Mucosa of rectum (tissue), 2 donors: ENCODE results near the gene ENKUR.
A peak's percentile ranks its signal among the peaks of the same experiment; 100 is the strongest.
"Not testable (repeated sequence)": the region's sequence is repeated elsewhere in the genome, so short reads cannot be mapped to it uniquely, and the experiment has no call there.

Source experiments
- H3K27ac ChIP-seq, 2 donors: one replicate each; pipeline ENCODE4 v1.7.0; 2013; ENCODE audit warnings: inconsistent platforms in 2 of 2, low read depth in 2 of 2, low read length in 2 of 2
- H3K27me3 ChIP-seq, 2 donors: one replicate each; pipeline ENCODE4 v1.7.0; 2013; ENCODE audit warnings: low read length in 2 of 2; ENCODE audit not compliant: control insufficient read depth in 2 of 2, insufficient read depth in 2 of 2
- H3K36me3 ChIP-seq, 2 donors: one replicate each; pipeline ENCODE4 v1.7.0; 2013; ENCODE audit warnings: low read length in 2 of 2; ENCODE audit not compliant: control insufficient read depth in 2 of 2, insufficient read depth in 2 of 2
- H3K4me1 ChIP-seq, 2 donors: one replicate each; pipeline ENCODE4 v1.7.0; 2013; ENCODE audit warnings: low read length in 2 of 2, mild to moderate bottlenecking in 1 of 2; ENCODE audit not compliant: control insufficient read depth in 2 of 2, insufficient read depth in 2 of 2
- H3K4me3 ChIP-seq, 2 donors: one replicate each; pipeline ENCODE4 v1.7.0; 2013; ENCODE audit warnings: low read length in 2 of 2
- H3K9ac ChIP-seq, 2 donors: one replicate each; pipeline ENCODE4 v1.7.0; 2013; ENCODE audit warnings: low read length in 2 of 2, low read depth in 1 of 2, mild to moderate bottlenecking in 1 of 2
- H3K9me3 ChIP-seq, 2 donors: one replicate each; pipeline ENCODE4 v1.7.0; 2013; ENCODE audit warnings: low read length in 2 of 2; ENCODE audit not compliant: control insufficient read depth in 2 of 2
- donor health status: healthy.
- donor health status: Normal muscosa, but diverticular disease.

The ENKUR gene

DNA sequence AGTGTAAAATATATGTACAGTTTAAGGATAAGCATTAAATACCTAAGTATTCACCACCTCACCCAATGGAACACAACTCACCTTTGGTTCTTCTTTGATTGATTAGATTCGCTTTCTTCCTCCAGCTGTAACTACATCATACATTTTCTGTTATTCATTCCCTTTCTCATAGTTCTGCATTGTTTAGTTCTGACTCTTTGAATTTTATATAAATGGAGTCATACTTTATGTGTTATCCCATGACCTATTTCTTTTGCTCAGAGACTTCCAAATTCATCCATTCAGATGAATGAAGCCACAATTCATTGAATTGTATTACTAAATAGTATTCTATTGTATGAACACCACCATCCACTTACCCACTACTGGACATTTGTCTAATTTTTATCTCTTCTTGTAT is 12.8 kb upstream of the ENKUR start:
- Histone ChIP-seq H3K4me3 (no peak overlapping the region), H3K9me3 (no peaks in the 10 kb centered on the region), H3K4me1 (no peaks in the 10 kb centered on the region), H3K27ac (no peak overlapping the region), H3K36me3 (no peaks in the 10 kb centered on the region), H3K9ac (no peak overlapping the region), H3K27me3 (no peaks in the 10 kb centered on the region)

DNA sequence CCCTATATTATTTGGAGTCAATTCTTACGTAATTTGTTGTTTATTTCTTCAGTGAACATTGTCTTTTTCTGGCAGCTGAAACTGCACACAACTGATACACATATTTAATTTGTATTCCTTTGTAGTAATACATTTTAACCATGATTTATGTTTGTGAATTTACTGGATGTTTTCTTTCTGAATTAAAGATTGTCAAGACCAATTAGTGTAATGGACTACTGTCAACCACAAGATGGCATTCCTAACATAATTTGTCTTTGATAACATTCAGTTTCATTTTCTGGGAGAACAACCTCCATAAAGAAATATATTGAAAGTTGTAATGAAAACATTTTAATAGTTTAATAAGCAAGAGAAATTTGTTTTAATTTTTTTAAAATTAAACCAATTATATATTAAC is 10.5 kb upstream of the ENKUR start:
- Histone ChIP-seq H3K4me3 (no peak overlapping the region), H3K36me3 (no peaks in the 10 kb centered on the region), H3K9ac (no peak overlapping the region), H3K27me3 (no peaks in the 10 kb centered on the region), H3K4me1 (no peaks in the 10 kb centered on the region), H3K27ac (no peak overlapping the region), H3K9me3 (no peaks in the 10 kb centered on the region)

DNA sequence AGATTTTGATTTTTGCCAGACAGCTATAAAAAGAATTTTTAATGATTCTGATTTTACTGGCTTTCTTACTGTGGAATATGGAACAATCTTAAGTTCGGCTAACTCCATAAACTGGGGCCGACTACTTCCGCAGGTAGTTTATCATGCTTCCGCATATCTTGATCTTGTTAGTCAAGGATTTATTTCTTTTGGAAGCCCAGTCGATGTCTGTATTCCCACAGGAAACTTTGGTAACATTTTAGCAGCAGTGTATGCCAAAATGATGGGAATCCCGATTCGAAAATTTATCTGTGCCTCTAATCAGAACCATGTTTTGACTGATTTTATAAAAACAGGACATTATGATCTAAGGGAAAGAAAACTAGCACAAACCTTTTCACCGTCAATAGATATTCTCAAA is 8.6 kb upstream of the ENKUR start:
- no peaks in the 10 kb centered on the region for H3K36me3 ChIP-seq
- H3K27ac ChIP-seq, result no peak overlapping the region
- no peaks in the 10 kb centered on the region for H3K27me3 ChIP-seq
- H3K4me3 ChIP-seq, result no peak overlapping the region
- no peaks in the 10 kb centered on the region for H3K4me1 ChIP-seq
- no peaks in the 10 kb centered on the region for H3K9me3 ChIP-seq
- H3K9ac ChIP-seq, result no peak overlapping the region

DNA sequence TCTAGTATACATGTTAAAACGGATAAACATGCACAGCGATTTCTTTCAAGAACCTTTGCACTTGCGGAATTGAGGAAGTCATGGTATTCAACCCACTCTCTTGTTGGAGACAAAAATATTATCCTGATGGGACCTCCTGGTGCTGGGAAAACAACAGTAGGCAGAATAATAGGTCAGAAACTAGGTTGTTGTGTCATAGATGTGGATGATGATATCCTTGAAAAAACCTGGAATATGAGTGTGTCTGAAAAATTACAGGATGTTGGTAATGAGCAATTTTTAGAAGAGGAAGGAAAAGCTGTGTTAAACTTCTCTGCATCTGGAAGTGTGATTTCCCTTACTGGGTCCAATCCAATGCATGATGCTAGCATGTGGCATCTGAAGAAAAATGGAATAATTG is 7.3 kb upstream of the ENKUR start:
- no peaks in the 10 kb centered on the region for H3K9me3 ChIP-seq
- H3K4me1 ChIP-seq, result no peaks in the 10 kb centered on the region
- no peak overlapping the region for H3K9ac ChIP-seq
- H3K27me3 ChIP-seq, result no peaks in the 10 kb centered on the region
- no peak overlapping the region for H3K4me3 ChIP-seq
- no peaks in the 10 kb centered on the region for H3K36me3 ChIP-seq
- no peak overlapping the region for H3K27ac ChIP-seq

DNA sequence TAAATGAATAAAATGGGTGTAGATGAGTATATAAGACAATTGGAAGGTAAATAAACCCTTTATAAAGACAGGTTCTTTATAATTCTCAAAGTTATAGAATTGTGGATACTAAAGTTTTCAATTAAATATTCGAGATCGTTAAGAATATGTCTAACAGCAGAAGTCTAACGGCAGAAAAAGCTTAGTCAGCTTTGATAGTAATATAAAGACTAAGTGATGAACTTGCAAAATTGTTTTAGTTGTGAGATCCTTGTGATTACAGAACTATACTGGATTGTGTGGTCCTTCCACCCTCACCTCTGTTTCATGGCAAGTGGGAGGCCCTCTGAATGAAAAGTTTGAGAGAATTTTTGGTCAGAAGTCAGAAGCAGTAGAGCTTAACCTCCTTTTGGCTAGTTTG is 2.7 kb upstream of the ENKUR start:
- Histone ChIP-seq H3K4me1 (peaks cover 8 to 12% of the 10 kb centered on the region in 2 donors), H3K4me3 (no peak overlapping the region), H3K9ac (no peak overlapping the region), H3K27me3 (no peaks in the 10 kb centered on the region), H3K9me3 (no peaks in the 10 kb centered on the region), H3K27ac (no peak overlapping the region), H3K36me3 (no peaks in the 10 kb centered on the region)

DNA sequence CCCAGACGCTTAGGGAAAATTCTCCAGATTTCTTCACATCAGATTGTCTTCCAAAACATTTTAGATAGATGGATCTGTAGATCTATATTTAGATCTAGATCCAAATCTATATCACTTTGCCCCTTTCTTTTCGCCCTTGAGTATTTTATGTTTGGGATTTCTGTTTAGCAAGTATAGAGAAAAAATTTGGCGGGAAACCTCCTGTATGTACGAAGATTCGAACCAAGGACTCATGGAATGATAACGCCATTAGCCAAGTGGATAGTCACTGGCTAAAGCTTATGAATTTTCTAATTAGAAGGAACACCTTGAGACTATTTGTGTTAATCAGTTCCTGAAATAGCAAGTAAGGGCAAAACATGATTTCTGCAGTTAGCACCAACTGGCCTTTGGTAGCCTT is 1.7 kb upstream of the ENKUR start:
- Histone ChIP-seq H3K4me3 (peak overlapping the region; percentile 95 to 100), H3K36me3 (no peaks in the 10 kb centered on the region), H3K9ac (peak overlapping the region; percentile 86 to 90)

DNA sequence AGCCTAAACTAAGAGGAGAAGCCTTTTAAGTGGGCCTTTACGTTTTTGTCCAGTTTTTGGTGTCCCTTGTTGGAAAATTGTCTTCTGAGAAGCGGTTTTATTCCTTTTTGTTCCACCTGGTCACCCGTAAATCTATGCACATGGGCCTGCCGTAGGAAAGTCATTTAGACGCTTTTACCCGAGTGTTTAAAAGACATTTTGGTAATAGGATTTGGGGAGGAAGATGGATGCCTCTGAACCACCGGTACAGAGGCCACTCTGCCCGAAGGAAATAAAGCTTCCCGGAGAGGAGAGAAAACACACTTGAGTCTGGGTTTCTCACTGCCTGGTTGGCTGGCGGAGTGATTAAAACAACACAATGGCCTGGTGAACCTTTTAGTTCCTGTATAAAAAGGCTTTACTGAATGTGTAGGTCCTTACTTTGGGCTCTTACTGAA is 1.2 kb upstream of the ENKUR start:
- Histone ChIP-seq H3K27me3 (no peaks in the 10 kb centered on the region), H3K9me3 (no peaks in the 10 kb centered on the region), H3K36me3 (no peaks in the 10 kb centered on the region), H3K27ac (peak overlapping the region; percentile 95 to 96), H3K4me3 (peak overlapping the region; percentile 95 to 100), H3K4me1 (peaks cover 8 to 12% of the 10 kb centered on the region in 2 donors), H3K9ac (peak overlapping the region; percentile 86 to 90)

More for the DNA sequence above, 1.7 kb upstream of the ENKUR start:
- H3K9me3 ChIP-seq, result no peaks in the 10 kb centered on the region
- peak overlapping the region; percentile 95 to 96 for H3K27ac ChIP-seq
- H3K4me1 ChIP-seq, result peaks cover 8 to 12% of the 10 kb centered on the region in 2 donors
- no peaks in the 10 kb centered on the region for H3K27me3 ChIP-seq

DNA sequence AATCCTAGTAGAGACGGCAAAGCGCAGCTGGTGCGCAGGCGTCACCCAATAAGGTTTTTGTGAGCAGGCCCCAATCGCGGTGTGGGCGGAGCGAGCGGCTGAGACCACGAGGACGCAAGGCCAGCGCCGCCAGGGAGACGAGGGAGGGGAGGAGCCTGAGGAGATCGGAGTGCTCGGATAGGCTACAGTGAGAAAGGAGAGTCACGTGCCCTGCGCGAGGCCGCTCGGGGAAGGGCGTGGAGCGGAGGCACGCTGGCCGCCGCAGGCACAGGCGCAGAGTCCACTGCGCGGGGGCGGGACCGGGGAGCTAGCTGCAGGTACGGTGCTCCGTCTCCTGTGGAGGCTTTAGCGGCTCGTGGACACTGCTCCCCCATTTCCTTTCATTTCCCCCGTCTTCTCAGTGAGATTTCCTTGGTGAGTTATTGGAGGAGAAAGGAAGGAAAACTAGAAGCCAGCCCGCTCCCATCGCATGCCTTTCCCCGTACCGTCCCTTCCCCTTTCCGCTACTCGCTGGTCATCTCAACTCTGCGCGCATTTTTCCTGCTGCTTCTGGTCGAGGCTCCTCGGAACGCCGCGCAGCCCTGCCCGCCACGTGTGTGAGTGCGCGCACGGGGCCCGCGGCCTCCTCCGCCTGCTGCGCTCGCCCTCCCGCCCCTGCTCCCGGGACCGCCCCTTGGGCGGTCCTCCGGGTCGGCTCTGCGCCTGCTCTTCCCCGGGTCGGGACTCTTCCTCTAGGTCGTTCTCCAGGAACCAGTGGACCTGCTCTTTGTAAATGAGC is 607 bp upstream of the ENKUR start, which contains the start of gene THNSL1:
Gene THNSL1 (plus strand): TSS at position 237 of the 778 bp plus-strand sequence. CDS start 6,612 bp downstream, outside the sequence.
- Histone ChIP-seq H3K4me1 (peaks cover 8 to 12% of the 10 kb centered on the region in 2 donors), H3K27me3 (no peaks in the 10 kb centered on the region), H3K4me3 (peak within 1 kb of the TSS; percentile 95 to 100), H3K9ac (peak within 1 kb of the TSS; percentile 88 to 90), H3K9me3 (no peaks in the 10 kb centered on the region), H3K36me3 (no peaks in the 10 kb centered on the region), H3K27ac (peak within 1 kb of the TSS; percentile 95 to 96)

DNA sequence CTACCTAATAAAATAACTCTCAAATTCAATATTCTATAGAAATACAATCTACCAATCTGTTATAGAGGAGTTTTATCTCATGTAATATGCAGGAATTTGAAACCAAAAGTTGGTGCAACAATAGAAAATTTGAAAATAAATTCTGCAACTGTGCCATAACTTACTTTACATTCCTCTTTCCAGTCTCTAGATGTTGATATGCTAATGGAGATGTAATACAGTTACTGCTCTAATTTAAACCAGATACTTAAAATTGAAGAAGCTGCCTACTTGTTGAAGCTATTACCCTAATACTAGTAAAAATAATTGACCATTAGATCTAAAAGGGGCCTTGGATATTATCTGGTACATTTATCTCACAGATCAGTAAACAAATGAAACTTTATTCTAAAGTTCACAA is 1.4 kb downstream of the ENKUR start:
- Histone ChIP-seq H3K27ac (no peak overlapping the region), H3K4me3 (no peak overlapping the region), H3K9me3 (no peaks in the 10 kb centered on the region), H3K27me3 (no peaks in the 10 kb centered on the region), H3K9ac (no peak overlapping the region), H3K4me1 (peaks cover 8 to 12% of the 10 kb centered on the region in 2 donors), H3K36me3 (no peaks in the 10 kb centered on the region)

DNA sequence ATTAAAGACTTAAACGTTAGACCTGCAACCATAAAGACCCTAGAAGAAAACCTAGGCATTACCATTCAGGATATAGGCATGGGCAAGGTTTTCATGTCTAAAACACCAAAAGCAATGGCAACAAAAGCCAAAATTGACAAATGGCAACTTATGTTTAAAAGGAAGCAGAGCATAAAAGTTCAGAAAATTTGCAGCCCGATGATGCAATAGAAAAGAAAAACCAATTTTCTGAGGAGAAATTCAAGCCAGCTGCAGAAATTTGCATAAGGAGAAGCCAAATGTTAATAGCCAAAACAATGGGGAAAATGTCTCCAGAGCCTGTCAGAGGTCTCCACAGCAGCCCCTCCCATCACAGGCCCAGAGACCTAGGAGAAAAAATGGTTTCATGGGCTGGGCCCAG is 4.4 kb downstream of the ENKUR start:
- H3K9ac ChIP-seq, H3K36me3 ChIP-seq, H3K4me3 ChIP-seq, H3K27ac ChIP-seq, H3K4me1 ChIP-seq, H3K9me3 ChIP-seq, H3K27me3 ChIP-seq: not testable (repeated sequence)
